ENCODE measurements around the gene TCF7.

GRCh38 chr5:134071614-134072207 is 42.8 kb upstream of the TCF7 start:
- TF ChIP-seq CTCF (IDR thresholded peaks at IDR 0.05; ENCODE audit: insufficient read depth, low read length), result no peak
- no peak for TF ChIP-seq POLR2AphosphoS5 (IDR thresholded peaks at IDR 0.05; ENCODE audit: low read depth)
- no peak for TF ChIP-seq REST (IDR thresholded peaks at IDR 0.05; ENCODE audit: insufficient replicate concordance, low read depth)

Measured in HL-60 (cell line).